HepG2 (cell line): ENCODE measurements around the gene NOC2L. TPM values are rescaled to one million over a fixed set of nuclear protein-coding genes. Genes with fewer than 3 reads are reported as not detected.
A peak's percentile ranks its signal among the peaks of the same experiment; 100 is the strongest.

Experiments used
- BATF2 ChIP-seq: sonication (generic); formaldehyde crosslinking; IDR thresholded peaks from 2 replicates; pipeline ENCODE4 v1.8.0; 2022; ENCODE audit warnings: mild to moderate bottlenecking, missing genetic modification reagents, moderate library complexity
- DNMT3B ChIP-seq: conservative IDR thresholded peaks from 2 replicates; pipeline ENCODE4 v1.6.1; 2016; ENCODE audit warnings: missing biosample characterization, control low read depth
- JUN ChIP-seq: sonication (generic); formaldehyde crosslinking; IDR thresholded peaks from 2 replicates; pipeline ENCODE4 v1.4.0; 2020; ENCODE audit warnings: mild to moderate bottlenecking, missing genetic modification reagents
- RAD21 ChIP-seq: fragments of 450-650 bp; formaldehyde crosslinking; IDR thresholded peaks from 2 replicates; pipeline ENCODE4 v1.5.0; 2020; ENCODE audit warnings: mild to moderate bottlenecking
- RBAK ChIP-seq: sonication (generic); formaldehyde crosslinking; IDR thresholded peaks from 2 replicates; pipeline ENCODE4 v1.5.1; 2020; ENCODE audit warnings: mild to moderate bottlenecking, missing genetic modification reagents
- SNAPC2 ChIP-seq: sonication (generic); formaldehyde crosslinking; IDR thresholded peaks from 2 replicates; pipeline ENCODE4 v1.8.1; 2022; ENCODE audit warnings: mild to moderate bottlenecking, missing genetic modification reagents
- SPEN ChIP-seq: sonication (generic); formaldehyde crosslinking; IDR thresholded peaks from 2 replicates; pipeline ENCODE4 v1.5.1; 2020; ENCODE audit warnings: low read depth, mild to moderate bottlenecking, missing genetic modification reagents
- USF2 ChIP-seq, 2 experiments: sonication (generic) in 1 of 2; formaldehyde crosslinking in 1 of 2; IDR thresholded peaks; 2 replicates each; pipeline versions ENCODE4 v1.5.1 to v1.6.1; 2011 to 2020; ENCODE audit warnings: borderline replicate concordance in 1 of 2, low read depth in 1 of 2, low read length in 1 of 2, mild to moderate bottlenecking in 1 of 2, missing genetic modification reagents in 1 of 2, moderate library complexity in 1 of 2
- ZBTB3 ChIP-seq: sonication (generic); formaldehyde crosslinking; IDR thresholded peaks from 2 replicates; pipeline ENCODE4 v1.4.0; 2020; ENCODE audit warnings: low read depth, mild to moderate bottlenecking, moderate library complexity, missing genetic modification reagents, borderline replicate concordance
- ZNF556 ChIP-seq: sonication (generic); formaldehyde crosslinking; IDR thresholded peaks from 2 replicates; pipeline ENCODE4 v1.4.0; 2020; ENCODE audit warnings: mild to moderate bottlenecking, missing genetic modification reagents, borderline replicate concordance
- ZNF563 ChIP-seq: sonication (generic); formaldehyde crosslinking; IDR thresholded peaks from 2 replicates; pipeline ENCODE4 v1.8.0; 2022; ENCODE audit warnings: mild to moderate bottlenecking, moderate library complexity, missing genetic modification reagents
- ZUFSP ChIP-seq: sonication (generic); formaldehyde crosslinking; IDR thresholded peaks from 2 replicates; pipeline ENCODE4 v1.9.0; 2021; ENCODE audit warnings: missing genetic modification reagents, mild to moderate bottlenecking, borderline replicate concordance
- polyA plus RNA-seq, 8 experiments: library from polyadenylated mRNA; depleted of rRNA in 3 of 8; stranded (reverse) in 7 of 8; unstranded in 1 of 8; fragments of >200 nt; fragmentation: Illumina TruSeq in 4 of 8; extraction: Trizol in 4 of 8; gene quantifications; 2 replicates each; pipeline versions ENCODE4 v1.2.1 to v1.2.3, GENCODE V29; 2011 to 2016; ENCODE audit warnings: low read depth in 4 of 8, missing spikeins in 1 of 8, mixed read lengths in 1 of 8; ENCODE audit not compliant: insufficient read depth in 1 of 8
- total RNA-seq, 5 experiments: library from RNA; depleted of rRNA; stranded (reverse); fragments of >200 nt; fragmentation: Illumina TruSeq; extraction: Trizol; gene quantifications; 2 replicates each; pipeline ENCODE4 v1.2.3, GENCODE V29; 2016; ENCODE audit warnings: low read depth in 1 of 5
- TF ChIP-seq, protein P1 (sequence below), 2 experiments: sonication (generic) in 1 of 2; formaldehyde crosslinking in 1 of 2; IDR thresholded peaks; 2 replicates each; pipeline versions ENCODE4 v1.4.0 to v1.6.1; 2018 to 2020; ENCODE audit warnings: missing genetic modification reagents in 2 of 2, borderline replicate concordance in 1 of 2, low read depth in 1 of 2, mild to moderate bottlenecking in 1 of 2, missing biosample characterization in 1 of 2
- TF ChIP-seq, protein P2 (sequence below): sonication (generic); formaldehyde crosslinking; IDR thresholded peaks from 2 replicates; pipeline ENCODE4 v1.8.1; 2023; ENCODE audit warnings: mild to moderate bottlenecking, inconsistent platforms, moderate library complexity, missing genetic modification reagents, borderline replicate concordance
- TF ChIP-seq, protein P3 (sequence below): IDR thresholded peaks from 2 replicates; pipeline ENCODE4 v1.4.0; 2020; ENCODE audit warnings: mild to moderate bottlenecking, missing genetic modification reagents

NOC2L gene
- total and polyA plus RNA-seq, 2 of the 13 experiments (the other 11 are each of a cell fraction or from before 2014, with no cell fraction given), result 32.0 to 103 TPM

DNA sequence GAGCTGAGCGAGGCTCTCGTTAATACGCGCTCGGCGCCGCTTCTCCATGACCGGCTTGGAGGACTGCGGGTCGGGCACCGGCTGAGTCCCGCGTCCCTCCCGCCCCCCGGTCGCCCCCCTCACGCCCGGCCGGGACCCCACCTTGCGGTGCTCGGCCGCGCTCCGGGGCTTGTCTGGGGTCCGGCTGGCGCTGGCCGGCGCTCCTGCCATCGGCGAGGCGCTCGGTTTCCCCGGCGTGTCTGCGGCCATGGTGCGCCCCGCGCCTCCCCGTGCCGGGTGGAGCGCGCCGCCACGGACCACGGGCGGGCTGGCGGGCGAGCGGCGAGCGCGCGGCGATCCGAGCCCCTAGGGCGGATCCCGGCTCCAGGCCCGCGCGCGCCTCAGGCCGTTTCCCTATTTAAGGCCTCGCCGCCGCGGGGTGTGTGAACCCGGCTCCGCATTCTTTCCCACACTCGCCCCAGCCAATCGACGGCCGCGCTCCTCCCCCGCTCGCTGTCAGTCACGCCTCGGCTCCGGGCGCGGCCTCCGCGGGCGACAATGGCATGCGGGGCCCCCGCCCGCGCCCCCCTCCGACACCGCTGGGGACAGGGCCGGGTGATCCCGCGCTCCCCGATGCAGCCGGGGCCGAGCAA, 40.8 kb upstream of the NOC2L start, which contains the start of gene HES4 (continued):
- TF ChIP-seq, protein P1, sequence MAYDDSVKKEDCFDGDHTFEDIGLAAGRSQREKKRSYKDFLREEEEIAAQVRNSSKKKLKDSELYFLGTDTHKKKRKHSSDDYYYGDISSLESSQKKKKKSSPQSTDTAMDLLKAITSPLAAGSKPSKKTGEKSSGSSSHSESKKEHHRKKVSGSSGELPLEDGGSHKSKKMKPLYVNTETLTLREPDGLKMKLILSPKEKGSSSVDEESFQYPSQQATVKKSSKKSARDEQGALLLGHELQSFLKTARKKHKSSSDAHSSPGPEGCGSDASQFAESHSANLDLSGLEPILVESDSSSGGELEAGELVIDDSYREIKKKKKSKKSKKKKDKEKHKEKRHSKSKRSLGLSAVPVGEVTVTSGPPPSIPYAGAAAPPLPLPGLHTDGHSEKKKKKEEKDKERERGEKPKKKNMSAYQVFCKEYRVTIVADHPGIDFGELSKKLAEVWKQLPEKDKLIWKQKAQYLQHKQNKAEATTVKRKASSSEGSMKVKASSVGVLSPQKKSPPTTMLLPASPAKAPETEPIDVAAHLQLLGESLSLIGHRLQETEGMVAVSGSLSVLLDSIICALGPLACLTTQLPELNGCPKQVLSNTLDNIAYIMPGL (CRISPR knock-in tag; IDR thresholded peaks at IDR 0.05; ENCODE audit: borderline replicate concordance in 1 of 2, low read depth in 1 of 2), result peak in 1 of 2 experiments; percentile 8; a peak in 1 of 4 replicates
- TF ChIP-seq ZNF563 (CRISPR knock-in tag) (peak; percentile 8; the same call in 1 of the 2 replicates), BATF2 (CRISPR knock-in tag) (no peak), ZNF556 (peak; percentile 20), DNMT3B (no peak), JUN (peak; percentile 5; the same call in 1 of the 2 replicates), USF2 (IDR thresholded peaks at IDR 0.05; ENCODE audit: low read depth, low read length) (no peak), USF2 (CRISPR knock-in tag; IDR thresholded peaks at IDR 0.05; ENCODE audit: borderline replicate concordance) (no peak), SNAPC2 (CRISPR knock-in tag) (no peak; the same call in none of the 2 replicates), RBAK (CRISPR knock-in tag) (no peak), SPEN (CRISPR knock-in tag) (peak; percentile 74; the same call in 1 of the 2 replicates), ZBTB3 (CRISPR knock-in tag) (peak; percentile 62; the same call in 1 of the 2 replicates), RAD21 (CRISPR knock-in tag) (peak; percentile 17; the same call in 1 of the 2 replicates), ZUFSP (CRISPR knock-in tag) (no peak)
- TF ChIP-seq, protein P2, sequence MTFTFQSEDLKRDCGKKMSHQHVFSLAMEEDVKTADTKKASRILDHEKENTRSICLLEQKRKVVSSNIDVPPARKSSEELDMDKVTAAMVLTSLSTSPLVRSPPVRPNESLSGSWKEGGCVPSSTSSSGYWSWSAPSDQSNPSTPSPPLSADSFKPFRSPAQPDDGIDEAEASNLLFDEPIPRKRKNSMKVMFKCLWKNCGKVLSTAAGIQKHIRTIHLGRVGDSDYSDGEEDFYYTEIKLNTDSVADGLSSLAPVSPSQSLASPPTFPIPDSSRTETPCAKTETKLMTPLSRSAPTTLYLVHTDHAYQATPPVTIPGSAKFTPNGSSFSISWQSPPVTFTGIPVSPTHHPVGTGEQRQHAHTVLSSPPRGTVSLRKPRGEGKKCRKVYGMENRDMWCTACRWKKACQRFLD (CRISPR knock-in tag), result 0 out of 2 replicates have a peak, but pooled peaks have one; percentile 18
- TF ChIP-seq, protein P3, sequence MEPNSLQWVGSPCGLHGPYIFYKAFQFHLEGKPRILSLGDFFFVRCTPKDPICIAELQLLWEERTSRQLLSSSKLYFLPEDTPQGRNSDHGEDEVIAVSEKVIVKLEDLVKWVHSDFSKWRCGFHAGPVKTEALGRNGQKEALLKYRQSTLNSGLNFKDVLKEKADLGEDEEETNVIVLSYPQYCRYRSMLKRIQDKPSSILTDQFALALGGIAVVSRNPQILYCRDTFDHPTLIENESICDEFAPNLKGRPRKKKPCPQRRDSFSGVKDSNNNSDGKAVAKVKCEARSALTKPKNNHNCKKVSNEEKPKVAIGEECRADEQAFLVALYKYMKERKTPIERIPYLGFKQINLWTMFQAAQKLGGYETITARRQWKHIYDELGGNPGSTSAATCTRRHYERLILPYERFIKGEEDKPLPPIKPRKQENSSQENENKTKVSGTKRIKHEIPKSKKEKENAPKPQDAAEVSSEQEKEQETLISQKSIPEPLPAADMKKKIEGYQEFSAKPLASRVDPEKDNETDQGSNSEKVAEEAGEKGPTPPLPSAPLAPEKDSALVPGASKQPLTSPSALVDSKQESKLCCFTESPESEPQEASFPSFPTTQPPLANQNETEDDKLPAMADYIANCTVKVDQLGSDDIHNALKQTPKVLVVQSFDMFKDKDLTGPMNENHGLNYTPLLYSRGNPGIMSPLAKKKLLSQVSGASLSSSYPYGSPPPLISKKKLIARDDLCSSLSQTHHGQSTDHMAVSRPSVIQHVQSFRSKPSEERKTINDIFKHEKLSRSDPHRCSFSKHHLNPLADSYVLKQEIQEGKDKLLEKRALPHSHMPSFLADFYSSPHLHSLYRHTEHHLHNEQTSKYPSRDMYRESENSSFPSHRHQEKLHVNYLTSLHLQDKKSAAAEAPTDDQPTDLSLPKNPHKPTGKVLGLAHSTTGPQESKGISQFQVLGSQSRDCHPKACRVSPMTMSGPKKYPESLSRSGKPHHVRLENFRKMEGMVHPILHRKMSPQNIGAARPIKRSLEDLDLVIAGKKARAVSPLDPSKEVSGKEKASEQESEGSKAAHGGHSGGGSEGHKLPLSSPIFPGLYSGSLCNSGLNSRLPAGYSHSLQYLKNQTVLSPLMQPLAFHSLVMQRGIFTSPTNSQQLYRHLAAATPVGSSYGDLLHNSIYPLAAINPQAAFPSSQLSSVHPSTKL (CRISPR knock-in tag), result peak; percentile 23; the same call in 1 of the 2 replicates
